ENCODE data around the gene ABRACL. TPM values are rescaled to one million over a fixed set of nuclear protein-coding genes. Genes with fewer than 3 reads are reported as not detected.

The ABRACL gene
- total RNA-seq, 1 experiment from 2014 or later: 25.0 TPM

DNA sequence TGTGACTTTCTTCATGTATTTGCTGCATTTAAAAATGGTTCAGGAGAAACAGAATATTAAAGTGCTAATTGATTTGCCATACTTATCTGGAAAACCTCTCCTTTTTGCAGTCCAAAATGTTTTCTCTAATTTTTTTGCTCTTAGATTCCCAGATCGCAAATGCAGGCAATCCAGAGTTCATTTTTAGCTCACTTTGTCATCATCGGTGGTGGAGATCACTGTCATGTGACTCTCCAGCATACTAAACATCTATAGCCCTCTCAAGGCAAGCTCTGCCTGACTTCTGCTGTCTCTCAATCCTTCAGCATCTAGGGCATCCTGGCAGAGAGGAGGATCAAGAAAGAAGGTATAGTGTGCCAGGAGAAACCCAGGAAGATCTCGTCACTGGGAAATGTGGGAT, 24.8 kb downstream of the ABRACL start:
- no peak for DNase-seq (ENCODE audit: low spot score)

DNA sequence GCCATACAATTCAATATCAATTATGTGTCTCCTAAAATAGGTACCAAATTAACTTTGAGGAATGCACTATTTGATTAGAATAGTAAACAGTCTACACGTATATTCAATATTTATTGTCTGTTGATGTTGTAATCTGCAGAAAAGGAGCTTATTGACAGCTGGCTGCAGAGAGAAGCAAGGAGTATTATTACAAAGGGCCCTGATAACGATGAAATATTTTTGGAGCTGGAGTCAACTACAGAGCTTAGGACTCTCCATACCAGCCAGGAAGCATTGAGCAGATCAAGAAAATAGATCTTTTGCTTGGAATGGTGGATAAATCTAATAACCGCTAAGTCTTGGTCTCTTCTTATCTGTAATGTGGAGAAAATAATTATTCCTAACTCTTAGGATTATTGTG, 25.5 kb downstream of the ABRACL start:
- no peak for DNase-seq (ENCODE audit: low spot score)

DNA sequence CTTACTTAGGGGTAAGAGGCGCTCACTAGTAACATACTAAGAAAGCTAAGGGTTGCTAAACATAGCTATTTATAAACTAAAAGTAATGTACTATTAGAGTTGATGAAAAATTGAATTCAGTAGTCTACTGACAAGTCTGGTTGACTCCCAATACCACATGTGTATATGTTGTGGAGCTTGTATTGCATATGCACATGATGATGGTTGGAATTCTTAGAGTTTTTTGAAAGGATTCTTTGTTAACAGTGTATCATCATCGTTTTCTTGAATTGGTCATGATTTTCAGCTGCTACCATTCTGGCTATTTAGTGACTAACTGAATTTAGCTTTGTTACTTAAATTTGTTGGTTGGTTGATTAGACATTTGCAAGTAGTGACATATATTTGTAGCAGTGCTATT, 27.2 kb downstream of the ABRACL start:
- DNase-seq (ENCODE audit: low spot score): no peak

DNA sequence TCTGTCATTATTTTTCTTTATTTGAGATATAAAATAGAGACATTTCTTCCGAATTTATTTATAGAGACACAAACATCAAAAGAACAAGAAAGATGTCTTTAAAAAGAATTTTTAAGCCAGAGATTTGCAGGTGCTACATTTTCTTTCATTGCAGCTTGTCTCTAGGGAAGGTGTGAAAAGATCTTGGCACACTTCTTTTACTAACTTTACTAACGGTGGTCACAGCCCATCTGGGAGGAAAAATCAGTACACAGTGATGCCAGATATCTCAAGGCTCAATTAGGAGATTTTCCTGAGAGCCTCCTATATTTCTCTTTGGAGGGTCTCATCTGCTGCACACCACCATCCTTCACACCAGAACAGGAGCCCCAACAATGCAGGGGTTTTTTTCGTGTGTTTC, 29.5 kb downstream of the ABRACL start:
- no peak for DNase-seq (ENCODE audit: low spot score)

DNA sequence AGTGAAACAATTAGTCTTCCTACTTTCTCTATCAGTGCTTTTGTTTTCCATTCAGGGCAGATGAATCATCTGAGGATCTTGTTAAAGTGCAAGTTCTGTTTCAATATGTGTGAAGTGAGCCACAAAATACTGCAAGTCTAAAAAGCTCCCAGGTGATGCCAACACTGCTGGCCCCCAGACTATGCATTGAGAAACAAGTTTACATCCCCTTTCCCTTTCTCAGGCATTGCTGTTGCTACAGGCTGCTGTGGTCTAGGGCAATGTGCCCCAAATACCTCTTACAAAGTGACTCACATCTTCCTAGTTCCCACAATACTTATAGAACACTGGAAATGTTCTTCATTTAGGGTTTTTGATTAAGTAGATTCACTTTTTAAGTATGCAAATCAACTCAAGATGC, 31.8 kb downstream of the ABRACL start:
- no peak for DNase-seq (ENCODE audit: low spot score)

DNA sequence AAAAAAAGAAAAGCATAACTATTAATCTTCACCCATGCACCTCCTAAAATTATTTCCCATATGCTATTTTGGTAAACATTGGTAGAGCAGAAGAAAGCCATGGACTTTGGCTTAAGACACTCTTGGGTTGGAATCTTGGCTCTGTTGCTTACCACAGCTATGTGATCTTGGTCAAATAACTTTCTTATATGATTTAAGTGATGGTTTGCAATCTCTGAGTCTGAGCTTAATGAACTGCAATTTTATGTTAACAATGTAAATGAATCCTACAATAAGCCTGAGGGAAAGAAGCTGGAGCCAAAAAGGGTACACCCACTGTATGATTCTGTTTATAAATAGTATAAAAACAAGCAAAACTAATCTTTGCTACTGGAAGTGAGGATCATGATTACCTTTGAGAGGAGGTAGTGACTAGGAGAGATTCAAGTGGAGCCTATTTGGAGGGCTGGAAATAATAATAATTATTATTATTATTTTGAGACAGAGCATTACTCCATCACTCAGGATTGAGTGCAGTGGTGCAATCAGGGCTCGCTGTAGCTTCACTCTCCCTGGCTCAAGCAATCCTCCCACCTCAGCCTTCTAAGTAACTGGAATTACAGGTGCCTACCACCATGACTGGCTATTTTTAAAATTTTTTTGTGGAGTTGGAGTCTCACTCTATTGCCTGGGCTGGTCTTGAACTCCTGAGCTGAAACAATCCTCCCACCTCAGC, 34.5 kb downstream of the ABRACL start:
- DNase-seq (ENCODE audit: low spot score): no peak

DNA sequence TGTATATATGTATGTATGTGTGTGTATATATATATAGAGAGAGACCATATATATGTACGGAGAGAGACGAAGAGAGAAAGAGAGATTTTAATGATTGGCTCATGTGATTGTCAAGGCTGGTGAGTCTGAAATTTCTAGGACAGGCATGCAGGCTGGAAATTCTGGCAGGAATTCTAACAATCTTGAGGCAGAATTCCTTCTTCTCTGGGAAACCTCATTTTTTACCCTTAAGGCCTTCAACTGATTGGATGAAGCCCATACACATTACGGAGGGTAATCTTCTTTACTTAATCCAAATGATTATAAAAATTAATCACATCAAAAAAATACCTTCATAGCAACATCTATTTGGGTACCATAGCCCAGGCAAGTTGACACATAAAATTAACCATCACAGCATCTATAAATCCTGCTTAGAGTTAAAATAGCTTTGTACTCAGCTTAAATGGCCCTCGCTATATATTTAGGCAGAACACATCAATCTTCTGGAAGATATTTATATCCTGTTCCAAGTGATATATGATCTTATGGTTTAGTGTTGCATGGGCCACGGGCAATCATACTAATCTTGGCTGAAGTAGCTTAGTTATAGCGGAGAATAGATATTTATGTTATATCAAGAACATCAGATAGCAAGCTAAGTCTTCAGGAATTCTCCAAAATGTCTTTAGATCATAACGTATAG, 36.6 kb downstream of the ABRACL start:
- no peak for DNase-seq (ENCODE audit: low spot score)

DNA sequence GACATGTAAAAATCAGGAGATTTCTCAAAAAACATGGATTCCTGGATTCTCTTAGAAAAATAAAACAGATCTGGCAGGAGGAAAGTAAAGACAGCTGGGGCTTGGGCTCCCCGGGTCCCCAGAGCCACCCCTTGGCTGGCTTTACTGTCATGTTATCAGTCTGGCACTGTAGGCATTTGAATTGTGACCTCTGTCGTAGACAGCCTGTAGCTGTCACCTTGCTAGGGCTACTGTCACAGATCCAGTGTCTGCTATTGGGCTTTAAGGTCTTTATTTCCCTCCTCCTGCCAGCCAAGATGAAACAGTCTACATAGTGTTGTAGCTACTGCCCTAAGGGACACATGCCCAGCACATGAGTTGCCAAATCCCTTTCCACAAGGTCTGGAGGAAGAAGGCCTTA, 37.5 kb downstream of the ABRACL start:
- no peak for DNase-seq (ENCODE audit: low spot score)

DNA sequence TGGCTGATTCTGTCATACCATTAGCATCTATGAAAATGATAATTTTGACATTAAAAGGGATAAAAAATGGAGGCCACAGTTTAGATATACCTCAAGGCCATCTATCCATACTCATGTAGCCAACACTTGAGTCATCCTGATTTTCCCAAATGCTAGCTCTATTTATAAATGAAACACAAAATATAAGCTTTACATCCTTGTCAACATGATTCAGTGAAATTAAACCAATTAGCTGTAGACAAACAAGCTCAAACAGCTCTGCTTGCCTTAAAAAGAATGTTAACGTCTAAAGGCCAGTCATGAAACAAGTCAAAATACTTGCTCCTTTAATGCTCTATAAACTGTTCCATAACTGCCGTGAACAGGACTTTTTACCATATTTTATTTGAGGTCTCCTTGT, 40.3 kb downstream of the ABRACL start:
- no peak for DNase-seq (ENCODE audit: low spot score)

DNA sequence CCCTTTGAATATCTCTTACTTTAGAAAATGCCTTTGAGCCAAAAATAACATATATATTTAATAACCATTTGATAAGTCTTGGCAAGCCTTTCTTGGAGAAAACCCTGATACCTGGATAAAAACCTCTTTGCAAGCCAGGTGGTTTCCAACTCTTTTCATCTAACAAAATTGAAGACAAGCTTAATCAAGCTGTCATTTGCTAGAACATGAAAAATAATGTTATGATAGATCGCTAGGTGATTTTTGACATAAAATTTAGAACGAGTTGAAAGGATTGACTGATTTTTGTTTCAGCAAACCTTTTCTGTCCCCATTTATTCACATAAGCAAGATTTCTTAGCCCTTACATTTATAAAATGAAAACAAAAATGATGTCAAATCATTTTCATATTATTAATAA, 44.6 kb downstream of the ABRACL start:
- DNase-seq (ENCODE audit: low spot score): no peak

DNA sequence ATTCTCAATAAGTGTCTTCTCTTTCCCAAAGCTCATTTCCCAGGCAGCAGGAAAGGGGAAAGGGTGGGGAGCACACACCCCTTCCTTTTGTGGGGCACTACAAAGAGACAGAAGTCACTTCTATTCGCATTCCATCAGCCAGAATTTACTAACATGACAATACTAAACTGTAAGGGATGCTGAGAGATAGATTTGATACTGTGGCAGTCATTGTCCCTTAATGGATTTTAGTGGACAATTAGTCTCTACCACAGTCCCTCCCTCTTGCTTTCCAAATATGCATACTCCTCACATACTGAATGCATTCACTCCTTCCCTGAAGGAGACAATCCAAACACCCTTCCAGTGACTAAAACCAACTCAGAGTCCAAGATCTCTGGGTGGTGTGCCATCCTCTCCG, 50.5 kb downstream of the ABRACL start:
- no peak for DNase-seq (ENCODE audit: low spot score)

DNA sequence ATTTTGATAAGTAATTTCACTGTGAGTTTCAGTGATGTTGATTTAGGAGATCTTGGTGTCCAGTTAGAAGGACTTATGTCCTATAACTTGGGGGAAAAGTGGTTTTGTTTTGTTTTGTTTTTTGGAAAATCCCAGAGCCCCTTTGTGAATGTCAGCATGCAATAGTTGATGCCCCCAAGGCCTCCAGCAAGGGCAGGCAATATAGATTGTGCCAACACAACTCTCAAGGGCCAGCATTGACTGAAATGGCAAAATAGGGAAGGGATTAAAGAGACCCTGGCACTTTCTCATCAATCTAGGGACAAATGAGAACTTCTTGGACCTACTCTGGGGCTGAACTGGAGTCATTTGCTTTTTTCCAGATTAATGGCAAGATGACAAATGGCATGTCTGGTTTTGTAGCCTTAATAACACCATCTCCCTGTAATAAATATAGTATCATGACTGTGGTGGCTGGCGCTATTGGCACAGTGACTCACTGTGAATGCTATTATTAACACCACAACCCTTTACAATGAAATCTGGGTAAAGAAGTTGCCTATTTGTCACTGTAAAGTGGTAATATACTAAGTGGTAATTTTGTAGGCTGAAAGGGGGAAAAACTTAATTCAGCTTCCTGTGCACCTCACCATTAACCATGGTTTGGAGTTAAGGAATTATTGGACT, 51.8 kb downstream of the ABRACL start:
- DNase-seq (ENCODE audit: low spot score): no peak

DNA sequence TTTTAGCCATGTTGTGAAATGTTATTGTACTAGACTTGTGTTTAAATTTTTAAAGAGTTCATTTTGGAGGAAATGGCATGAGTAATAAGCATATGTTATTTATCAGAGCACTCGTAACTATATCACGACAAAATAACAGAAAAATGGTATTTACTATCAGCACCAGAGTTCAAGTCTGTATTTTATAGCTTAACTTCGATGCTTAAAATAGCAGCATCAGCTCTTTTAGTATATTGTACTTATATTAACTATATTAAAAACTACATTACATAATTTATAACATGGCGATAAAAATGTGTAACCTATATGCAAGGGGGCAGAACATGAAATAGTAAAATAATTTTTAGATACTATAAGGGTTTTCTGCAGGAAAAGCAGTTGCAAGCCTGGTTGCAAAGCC, 52.9 kb downstream of the ABRACL start:
- DNase-seq (ENCODE audit: low spot score): no peak

DNA sequence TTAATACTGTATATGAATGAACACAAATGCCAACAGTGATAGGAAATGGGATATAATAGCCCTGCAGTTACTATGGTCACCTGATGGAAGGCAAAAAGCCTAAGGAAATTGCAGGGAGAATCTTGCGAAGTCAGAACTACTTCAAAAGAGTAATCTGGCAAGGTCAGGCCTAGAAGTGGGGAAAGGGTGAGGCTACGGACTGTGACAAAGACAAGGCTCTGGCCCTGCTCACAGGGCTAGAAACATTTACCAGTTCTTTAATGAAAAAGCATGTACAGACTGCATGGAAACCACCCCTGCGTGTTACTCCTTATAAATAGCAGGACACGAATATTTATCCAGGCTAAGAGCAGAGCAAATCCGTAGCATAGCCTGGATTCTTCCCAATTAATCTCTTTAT, 53.8 kb downstream of the ABRACL start:
- DNase-seq (ENCODE audit: low spot score): no peak

DNA sequence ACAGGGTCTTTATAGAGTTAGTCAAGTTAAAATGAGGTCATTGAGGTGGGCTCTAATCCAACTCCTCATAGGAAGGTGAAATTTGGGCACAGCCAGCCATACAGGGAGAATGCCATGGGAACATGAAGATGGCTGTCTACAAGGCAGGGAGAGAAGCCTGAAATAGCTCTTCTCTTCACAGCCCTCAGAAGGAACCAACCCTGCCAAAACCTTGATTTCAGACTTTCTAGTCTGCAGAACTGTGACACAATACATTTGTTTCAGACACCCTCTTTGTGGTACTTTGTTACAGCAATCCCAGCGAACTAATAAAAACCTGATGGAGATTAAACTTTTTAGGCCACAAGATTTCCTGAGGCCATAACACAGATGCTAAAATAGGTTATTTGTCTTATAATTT, 63.3 kb downstream of the ABRACL start:
- DNase-seq (ENCODE audit: low spot score): no peak

Other genes starting within 250 kb of the ABRACL start
- not detected in 2 replicates for gene ECT2L, start 232.7 kb upstream of the ABRACL start, total RNA-seq (2014; rRNA removed; shearing (Covaris generic))
- gene REPS1, start 40.5 kb upstream of the ABRACL start, total RNA-seq (2014; rRNA removed; shearing (Covaris generic)): 22.1 and 24.7 TPM in 2 replicates
- gene HECA, start 106.3 kb downstream of the ABRACL start, total RNA-seq (2014; rRNA removed; shearing (Covaris generic)): 7.6 and 9.3 TPM in 2 replicates